ES-I3 (cell line): ENCODE data around the gene NLRP1.

Experiments used
- H3K36me3 ChIP-seq: 2 replicates; pipeline ENCODE4 v1.6.1; 2013; ENCODE audit warnings: mild to moderate bottlenecking, low read length, control low read depth, moderate library complexity; ENCODE audit not compliant: insufficient read depth
- H3K4me1 ChIP-seq: 2 replicates; pipeline ENCODE4 v1.6.1; 2013; ENCODE audit warnings: mild to moderate bottlenecking, control low read depth, low read length; ENCODE audit not compliant: insufficient read depth
- H3K9ac ChIP-seq: 2 replicates; pipeline ENCODE4 v1.6.1; 2013; ENCODE audit warnings: low read depth, mild to moderate bottlenecking, low read length, moderate library complexity
- H3K9me3 ChIP-seq: 2 replicates; pipeline ENCODE4 v1.6.1; 2013; ENCODE audit warnings: mild to moderate bottlenecking, low read length, moderate library complexity; ENCODE audit not compliant: control insufficient read depth, insufficient read depth

The NLRP1 gene

DNA sequence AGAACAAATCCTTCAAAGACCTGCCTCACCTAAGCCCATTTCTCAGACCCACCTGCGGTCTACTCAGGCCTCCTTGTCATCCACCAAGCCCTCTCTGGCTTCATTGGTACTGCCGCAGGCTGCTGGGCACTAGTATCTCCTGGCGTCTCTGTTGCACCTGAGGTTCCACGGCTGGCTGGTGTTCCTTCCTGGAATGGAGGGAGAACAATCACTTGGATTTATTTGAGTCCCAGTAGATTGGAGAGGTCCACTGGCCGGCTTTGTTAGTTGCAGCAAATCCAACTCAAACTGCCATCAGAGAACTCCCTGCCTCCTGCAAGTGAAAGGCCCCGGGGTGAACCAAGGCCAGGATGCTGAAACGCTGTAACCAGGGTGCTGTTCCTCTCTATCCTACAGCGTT is 82.6 kb downstream of the NLRP1 start:
- no peak overlapping the region for H3K9ac ChIP-seq
- no peaks in the 10 kb centered on the region for H3K9me3 ChIP-seq

DNA sequence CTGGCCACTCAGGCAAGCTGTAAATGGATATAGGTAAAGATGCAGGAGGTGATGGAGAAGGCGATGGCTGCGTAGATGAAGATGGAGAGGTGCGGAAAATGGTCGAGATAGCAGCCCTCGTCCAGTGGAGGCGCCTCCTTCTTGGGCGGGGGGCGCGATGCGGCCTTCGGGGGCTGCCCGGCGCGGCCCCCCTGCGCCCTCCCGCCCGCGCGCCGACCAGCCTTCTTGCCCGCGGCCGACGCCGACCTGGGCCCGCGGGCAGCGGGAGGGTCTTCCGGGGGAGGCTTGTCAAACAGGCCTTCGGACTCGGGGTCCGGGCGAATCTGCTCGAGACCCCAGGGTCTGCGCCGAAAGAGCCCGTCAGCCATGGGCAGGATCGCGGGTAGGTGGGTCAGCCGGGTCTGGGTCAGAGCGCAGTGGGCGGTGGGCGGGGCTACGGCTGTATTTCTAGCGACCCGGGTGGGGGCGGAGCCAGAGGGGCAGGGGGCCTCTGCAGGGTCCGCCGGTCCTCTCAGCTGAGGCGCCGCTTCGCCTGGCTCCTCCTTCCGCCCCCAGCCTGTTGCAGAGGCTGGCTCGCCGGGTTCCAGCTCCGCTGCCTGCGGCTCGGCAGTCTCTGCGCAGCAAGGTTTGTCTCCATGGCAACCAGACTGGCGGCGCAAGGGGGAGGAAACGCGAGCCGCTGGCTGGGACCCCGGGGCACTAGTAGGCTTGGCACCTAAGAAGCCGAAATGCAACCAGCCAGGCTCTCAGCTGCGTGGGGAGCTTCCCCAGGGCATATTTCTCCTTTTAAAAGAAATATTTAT is 83.5 kb downstream of the NLRP1 start:
- no peaks in the 10 kb centered on the region for H3K4me1 ChIP-seq
- no peaks in the 10 kb centered on the region for H3K9me3 ChIP-seq
- H3K9ac ChIP-seq: peak overlapping the region; percentile 59; the same call in 1 of the 2 replicates
- H3K36me3 ChIP-seq: no peaks in the 10 kb centered on the region

More for the DNA sequence above, 82.6 kb downstream of the NLRP1 start:
- no peaks in the 10 kb centered on the region for H3K36me3 ChIP-seq
- H3K4me1 ChIP-seq: no peaks in the 10 kb centered on the region

DNA sequence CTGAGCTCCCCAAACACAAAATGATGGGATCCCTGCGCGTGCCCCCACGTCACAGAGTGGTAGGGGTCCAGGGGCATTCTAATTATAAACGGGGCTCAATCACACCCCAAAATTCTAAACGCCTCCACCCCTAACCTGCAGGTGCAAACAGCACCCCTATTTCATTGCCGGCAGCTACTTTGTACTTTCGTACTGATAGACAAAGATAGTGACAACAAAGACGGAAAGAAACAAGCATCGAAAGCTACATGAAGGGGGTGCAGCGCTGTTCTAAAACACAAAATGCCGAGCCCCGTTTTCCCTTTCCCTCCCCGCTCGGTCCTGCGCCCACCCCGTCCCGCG is 84.1 kb downstream of the NLRP1 start:
- Histone ChIP-seq H3K4me1 (no peaks in the 10 kb centered on the region), H3K36me3 (no peaks in the 10 kb centered on the region), H3K9me3 (no peaks in the 10 kb centered on the region), H3K9ac (peak overlapping the region; percentile 59)

DNA sequence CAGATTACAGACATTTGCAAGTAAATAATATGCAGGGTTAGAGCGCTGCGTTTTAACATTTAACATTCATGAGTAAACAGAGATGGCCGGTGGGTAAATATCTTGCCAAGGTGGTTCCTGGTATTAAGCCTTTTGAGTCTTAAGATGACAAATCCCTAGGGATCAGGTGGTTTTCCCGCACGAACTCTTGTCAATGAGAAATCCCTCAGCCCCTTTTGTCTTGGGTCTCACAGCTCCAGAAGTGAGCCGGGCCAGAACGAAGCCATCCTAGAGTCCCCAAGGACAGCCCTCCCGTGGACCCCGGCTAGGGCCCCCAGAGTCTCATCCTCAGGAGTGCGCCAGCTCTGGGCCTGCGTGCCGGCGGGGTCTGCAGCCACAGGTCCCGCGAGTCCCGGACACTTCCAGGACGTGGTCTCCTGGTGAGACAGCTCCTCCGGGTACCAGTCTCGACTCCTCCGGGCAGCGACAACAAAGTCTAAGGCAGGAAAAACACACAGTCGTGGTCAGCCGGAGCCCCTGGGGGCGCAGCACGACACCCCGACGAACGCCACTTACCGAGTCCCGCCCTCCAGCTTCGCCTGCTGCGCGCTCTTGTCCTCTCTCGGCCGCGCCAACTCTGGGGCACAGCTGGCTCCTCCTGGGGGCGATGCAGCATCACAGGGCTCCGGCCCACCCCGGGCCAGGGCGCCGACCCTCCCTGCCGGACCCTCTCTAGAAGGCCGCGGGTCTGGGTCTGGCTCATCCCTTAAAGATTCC is 84.7 kb downstream of the NLRP1 start:
- H3K36me3 ChIP-seq: no peaks in the 10 kb centered on the region
- no peaks in the 10 kb centered on the region for H3K4me1 ChIP-seq
- H3K9me3 ChIP-seq: no peaks in the 10 kb centered on the region
- peak overlapping the region; percentile 59 for H3K9ac ChIP-seq

DNA sequence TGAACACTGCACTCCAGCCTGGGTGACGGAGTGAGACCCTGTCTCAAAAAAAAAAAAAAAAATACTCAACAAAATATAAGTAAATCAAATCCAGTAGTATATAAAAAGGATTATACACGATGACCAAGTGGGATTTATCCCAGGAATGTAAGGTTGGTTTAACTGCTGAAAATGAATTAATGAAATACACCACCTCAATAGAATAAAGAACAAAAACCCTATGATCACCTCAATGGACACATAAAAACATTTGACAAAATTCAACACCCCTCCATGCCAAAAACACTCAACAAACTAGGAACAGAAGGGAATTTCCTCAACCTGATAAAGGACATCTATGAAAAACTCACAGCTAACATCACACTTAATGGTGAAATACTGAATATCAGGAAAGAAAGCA is 91.3 kb downstream of the NLRP1 start:
- H3K9me3 ChIP-seq: no peaks in the 10 kb centered on the region
- 0 out of 2 replicates have a peak, but pooled peaks cover 6% of the 10 kb centered on the region for H3K36me3 ChIP-seq
- no peaks in the 10 kb centered on the region; the same call in 1 of the 2 replicates for H3K4me1 ChIP-seq
- no peak overlapping the region for H3K9ac ChIP-seq

DNA sequence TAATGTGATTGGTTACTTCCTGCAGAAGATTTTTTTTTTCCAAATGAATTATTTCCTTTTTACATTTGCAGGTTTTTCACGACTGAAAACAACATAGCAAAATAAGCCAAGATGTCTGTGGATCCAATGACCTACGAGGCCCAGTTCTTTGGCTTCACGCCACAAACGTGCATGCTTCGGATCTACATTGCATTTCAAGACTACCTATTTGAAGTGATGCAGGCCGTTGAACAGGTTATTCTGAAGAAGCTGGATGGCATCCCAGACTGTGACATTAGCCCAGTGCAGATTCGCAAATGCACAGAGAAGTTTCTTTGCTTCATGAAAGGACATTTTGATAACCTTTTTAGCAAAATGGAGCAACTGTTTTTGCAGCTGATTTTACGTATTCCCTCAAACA is 95.6 kb downstream of the NLRP1 start:
- H3K36me3 ChIP-seq: peaks cover 10% of the 10 kb centered on the region; the same call in 1 of the 2 replicates
- no peak overlapping the region for H3K9ac ChIP-seq
- H3K4me1 ChIP-seq: no peaks in the 10 kb centered on the region; the same call in 1 of the 2 replicates
- H3K9me3 ChIP-seq: no peaks in the 10 kb centered on the region

DNA sequence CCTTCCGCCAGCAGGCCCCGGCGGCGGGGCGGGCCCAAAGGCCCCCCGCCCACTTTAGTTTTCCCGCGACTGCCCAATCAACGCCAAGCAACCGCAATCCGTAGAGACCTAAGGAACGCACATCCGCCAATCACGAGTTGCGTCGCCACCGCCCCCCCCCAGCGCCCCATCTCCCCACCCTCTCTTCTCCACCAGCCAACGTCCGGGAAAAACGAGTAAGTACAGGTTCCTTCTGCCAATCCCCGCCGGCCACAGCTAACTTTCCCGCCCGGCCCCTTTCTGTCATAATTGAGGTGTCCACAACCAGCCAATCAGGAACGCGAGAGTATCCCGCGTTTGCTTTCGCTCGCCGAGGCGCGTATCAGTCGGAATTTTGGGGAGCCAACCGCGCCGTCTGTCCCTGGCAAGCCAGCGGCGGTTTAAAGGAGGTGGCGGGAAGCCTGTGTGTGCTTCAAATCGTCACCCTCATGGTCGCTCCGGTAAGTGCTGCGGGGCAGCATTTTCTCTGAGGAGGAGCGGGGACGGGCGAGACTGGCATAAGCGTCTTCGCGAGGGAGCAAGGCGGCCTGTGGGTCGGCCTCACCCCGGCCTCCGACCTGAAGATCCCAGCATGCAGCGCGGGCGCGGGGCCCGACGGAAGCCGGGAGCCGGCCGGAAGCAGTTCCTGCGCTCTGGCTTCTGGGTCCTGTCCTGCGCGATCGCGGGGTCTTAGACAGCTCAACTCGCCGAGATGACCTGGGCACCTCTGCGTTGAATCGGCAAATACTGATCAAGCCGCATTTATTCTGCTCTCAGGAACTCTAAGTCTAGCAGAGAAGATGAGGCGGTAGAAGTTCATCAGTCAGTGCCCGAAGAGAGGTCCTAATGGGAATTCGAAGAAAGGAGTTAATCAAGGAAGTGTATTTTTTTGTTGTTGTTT is 97.8 kb downstream of the NLRP1 start, which contains the start of gene MIS12:
TSS of gene MIS12 (plus strand) at position 361 of the 919 bp plus-strand sequence. CDS start 2,297 bp downstream, outside the sequence.
- peak within 1 kb of the TSS; percentile 98 for H3K9ac ChIP-seq
- H3K9me3 ChIP-seq: no peaks in the 10 kb centered on the region
- H3K4me1 ChIP-seq: no peaks in the 10 kb centered on the region; the same call in 1 of the 2 replicates
- H3K36me3 ChIP-seq: peaks cover 18% of the 10 kb centered on the region

DNA sequence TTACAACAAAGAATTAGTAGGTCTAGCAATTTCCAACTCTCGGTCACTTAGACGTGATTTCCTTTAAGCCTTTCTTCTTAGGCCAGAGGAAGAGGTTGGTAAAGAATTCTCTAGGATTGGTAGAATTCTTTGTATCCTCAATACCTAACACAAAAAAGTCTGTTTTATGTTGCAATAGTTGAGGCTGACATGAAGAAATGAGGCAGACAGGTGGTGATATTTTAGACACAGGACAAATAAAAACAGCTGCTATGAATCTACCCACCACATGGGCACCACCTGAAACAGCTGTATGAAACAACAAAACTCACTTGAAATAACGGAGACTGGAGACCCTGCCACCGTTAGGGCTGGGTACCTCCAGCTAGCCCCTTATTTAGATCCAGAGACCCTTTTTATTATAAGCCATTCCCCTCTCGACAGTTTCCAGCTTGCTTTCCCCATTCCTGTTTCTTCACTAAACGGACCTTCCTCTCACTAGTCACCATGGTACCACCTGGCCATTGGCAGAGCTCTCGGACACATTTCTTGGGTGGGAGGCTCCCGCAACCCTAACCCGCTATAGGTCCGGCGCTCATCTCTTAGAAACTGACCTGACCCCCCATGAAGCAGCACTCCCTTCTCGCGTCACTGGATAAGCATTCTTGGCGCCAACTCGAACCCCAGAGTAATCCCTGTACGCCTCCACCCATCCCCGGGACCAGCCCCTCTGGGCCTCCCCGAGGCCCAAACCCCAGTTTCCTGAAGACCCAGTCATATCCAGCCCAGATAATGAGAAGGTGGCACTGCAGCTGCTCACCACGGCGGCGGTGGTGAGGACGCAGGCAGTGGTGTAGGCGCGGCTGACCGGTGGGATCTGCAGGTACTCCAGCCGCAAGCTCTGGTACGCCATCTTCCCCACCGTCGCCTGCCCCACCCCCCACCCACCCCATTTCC is 98.8 kb downstream of the NLRP1 start, which contains the start of gene DERL2:
TSS of gene DERL2 (minus strand) at position 909 of the 936 bp plus-strand sequence. CDS start at position 892, 17 bp downstream.
- H3K36me3 ChIP-seq: peaks cover 24% of the 10 kb centered on the region
- peak within 1 kb of the TSS; percentile 98 for H3K9ac ChIP-seq
- H3K4me1 ChIP-seq: no peaks in the 10 kb centered on the region; the same call in 1 of the 2 replicates
- no peaks in the 10 kb centered on the region for H3K9me3 ChIP-seq

DNA sequence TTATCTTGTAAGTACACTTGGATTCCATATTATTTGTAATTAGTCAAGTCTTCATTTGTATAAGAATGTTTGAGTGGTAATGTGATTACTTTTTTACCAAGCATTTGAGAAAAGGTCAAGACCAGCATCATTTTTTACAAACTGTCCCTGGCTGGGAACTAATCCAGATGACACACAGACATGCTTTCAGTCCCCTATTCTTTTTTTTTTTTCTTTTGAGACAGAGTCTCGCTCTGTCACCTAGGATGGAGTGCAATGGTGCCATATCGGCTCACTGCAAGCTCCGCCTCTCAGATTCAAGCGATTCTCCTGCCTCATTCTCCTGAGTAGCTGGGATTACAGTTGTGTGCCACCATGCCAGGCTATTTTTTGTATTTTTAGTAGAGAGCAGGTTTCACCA is 102.9 kb downstream of the NLRP1 start:
- Histone ChIP-seq H3K36me3 (peaks cover 36% of the 10 kb centered on the region), H3K4me1 (no peaks in the 10 kb centered on the region), H3K9ac (no peak overlapping the region), H3K9me3 (no peaks in the 10 kb centered on the region; the same call in 1 of the 2 replicates)

DNA sequence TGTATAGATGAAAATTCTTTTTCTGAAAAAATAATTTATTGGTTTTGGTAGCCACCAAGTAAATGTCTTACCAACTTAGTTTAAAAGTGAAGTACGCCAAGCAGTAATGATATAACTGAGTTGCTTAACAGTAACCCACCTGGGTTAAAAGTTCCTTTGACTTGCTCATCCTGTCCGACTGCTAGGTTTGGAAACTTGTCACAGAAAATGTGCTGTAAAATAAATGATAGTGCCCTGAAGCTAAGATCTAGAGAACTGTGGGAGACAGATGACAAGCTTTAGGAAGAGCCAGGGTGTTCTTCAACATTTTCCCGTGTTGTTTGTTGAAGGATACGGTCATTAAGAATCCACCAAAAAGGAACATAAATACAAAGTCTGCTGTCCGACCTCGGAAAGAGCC is 103.3 kb downstream of the NLRP1 start:
- no peaks in the 10 kb centered on the region for H3K4me1 ChIP-seq
- no peaks in the 10 kb centered on the region; the same call in 1 of the 2 replicates for H3K9me3 ChIP-seq
- H3K9ac ChIP-seq: no peak overlapping the region
- H3K36me3 ChIP-seq: peaks cover 36% of the 10 kb centered on the region

DNA sequence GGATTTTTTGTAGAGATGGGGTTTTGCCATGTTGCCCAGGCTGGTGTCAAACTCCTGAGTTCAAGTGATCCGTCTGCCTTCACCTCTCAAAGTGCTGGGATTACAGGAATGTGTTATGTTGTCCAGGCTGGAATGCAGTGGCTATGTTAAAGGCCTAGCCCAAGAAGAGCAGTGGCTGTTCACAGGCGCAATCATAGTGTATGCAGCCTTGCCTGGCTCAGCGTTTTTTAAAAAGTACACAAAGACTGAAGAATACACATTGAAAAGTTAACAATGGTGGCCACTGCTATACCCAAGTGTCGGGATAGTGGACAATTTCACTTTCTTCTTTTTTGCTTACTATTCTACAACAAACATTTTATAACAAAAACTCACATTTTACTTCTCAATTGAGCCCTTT is 105.3 kb downstream of the NLRP1 start:
- H3K36me3 ChIP-seq: peaks cover 40% of the 10 kb centered on the region
- H3K9me3 ChIP-seq: no peaks in the 10 kb centered on the region; the same call in 1 of the 2 replicates
- no peaks in the 10 kb centered on the region for H3K4me1 ChIP-seq
- H3K9ac ChIP-seq: no peak overlapping the region

DNA sequence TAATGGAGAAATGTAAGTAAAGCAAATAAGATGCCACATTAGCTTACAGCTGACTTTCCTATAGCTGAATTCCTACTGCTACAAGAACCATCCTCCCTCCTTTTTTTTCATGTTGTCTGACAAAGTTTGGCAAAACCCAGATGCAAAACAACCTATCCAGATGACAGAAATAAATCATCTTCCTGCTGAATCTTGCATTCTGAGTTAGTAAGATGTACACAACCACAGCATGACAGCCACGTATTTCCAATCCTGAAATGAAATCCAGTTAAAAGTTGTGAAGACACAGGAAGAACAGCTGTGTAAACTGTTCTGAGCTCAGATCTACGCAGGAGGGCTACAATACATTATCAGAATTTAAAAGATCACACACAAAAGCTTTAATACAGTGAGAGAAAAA is 110.4 kb downstream of the NLRP1 start:
- no peak overlapping the region for H3K9ac ChIP-seq
- H3K36me3 ChIP-seq: peaks cover 17% of the 10 kb centered on the region
- no peaks in the 10 kb centered on the region; the same call in 1 of the 2 replicates for H3K9me3 ChIP-seq
- no peaks in the 10 kb centered on the region for H3K4me1 ChIP-seq

DNA sequence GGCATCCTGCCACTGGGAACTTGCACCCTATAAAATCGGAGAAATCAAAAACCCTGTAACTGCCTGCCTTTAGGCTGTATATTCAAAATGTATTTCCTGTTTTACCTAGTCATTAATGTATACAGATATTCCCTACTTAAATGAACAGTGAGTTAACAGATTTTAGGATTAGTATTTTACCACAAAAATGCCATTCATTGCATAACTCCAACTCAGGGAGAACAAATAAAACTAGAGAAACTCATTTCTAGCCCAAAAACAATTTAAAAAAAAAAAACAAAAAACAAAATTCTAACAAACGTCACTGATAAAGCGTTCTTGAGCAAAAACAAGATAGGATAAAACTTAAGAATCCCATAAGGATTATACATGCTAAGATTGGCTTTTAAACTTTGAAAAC is 111.8 kb downstream of the NLRP1 start:
- Histone ChIP-seq H3K4me1 (no peaks in the 10 kb centered on the region), H3K36me3 (peaks cover 4% of the 10 kb centered on the region; the same call in 1 of the 2 replicates), H3K9ac (no peak overlapping the region), H3K9me3 (no peaks in the 10 kb centered on the region)
